GM06990 (cell line): Measurements from ENCODE around the gene CHST4.

Source experiments
- DNase-seq: peaks from one replicate; pipeline ENCODE4 v3.0.0-alpha.2; 2011; ENCODE audit not compliant: insufficient read length; ENCODE audit errors: extremely low read depth
- H3K27me3 ChIP-seq: replicated peaks from 2 replicates; pipeline ENCODE4 v1.6.0; 2011; ENCODE audit warnings: low read length; ENCODE audit not compliant: control insufficient read depth, insufficient read depth
- H3K36me3 ChIP-seq: 2 replicates; pipeline ENCODE4 v1.5.1; 2011; ENCODE audit warnings: low read length; ENCODE audit not compliant: control insufficient read depth, insufficient read depth
- H3K4me3 ChIP-seq: replicated peaks from 2 replicates; pipeline ENCODE4 v1.5.1; 2011; ENCODE audit warnings: low read depth, mild to moderate bottlenecking, control low read depth, low read length
- CTCF ChIP-seq: IDR thresholded peaks from 2 replicates; pipeline ENCODE4 v1.5.1; 2011; ENCODE audit warnings: low read length, control low read depth, mild to moderate bottlenecking, inconsistent platforms; ENCODE audit not compliant: insufficient read depth, poor library complexity, severe bottlenecking

Gene CHST4

GRCh38 chr16:71528257-71528656 lies 2.0 kb downstream of the CHST4 start:
- Histone ChIP-seq H3K4me3 (no peak overlapping the region), H3K27me3 (no peaks in the 10 kb centered on the region), H3K36me3 (no peaks in the 10 kb centered on the region)
- DNase-seq: no peak
- TF ChIP-seq CTCF: no peak

DNA sequence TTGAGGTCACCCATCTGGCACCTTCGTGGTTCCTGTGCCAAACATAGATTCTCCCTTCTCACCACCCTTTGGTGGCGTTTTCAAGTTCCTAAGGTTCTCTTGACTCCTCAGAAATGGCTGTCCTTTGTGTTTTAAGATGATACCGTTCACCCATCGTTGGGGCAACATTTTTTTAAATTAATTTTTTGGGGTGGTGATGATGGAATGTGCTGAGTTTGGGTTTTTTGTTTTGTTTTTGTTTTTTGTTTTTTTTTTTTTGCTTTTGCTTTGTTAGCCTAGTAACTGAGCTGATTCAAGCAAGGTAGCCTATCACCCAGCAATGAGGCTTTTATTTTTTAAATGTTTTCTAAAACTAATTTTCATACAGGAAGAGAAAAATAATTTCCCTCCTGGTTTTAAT lies 2.6 kb downstream of the CHST4 start:
- Histone ChIP-seq H3K27me3 (no peaks in the 10 kb centered on the region), H3K36me3 (no peaks in the 10 kb centered on the region), H3K4me3 (no peak overlapping the region)
- DNase-seq: no peak
- no peak for TF ChIP-seq CTCF

GRCh38 chr16:71532366-71532765 lies 6.1 kb downstream of the CHST4 start:
- H3K27me3 ChIP-seq: no peaks in the 10 kb centered on the region
- no peak for DNase-seq
- no peak overlapping the region for H3K4me3 ChIP-seq
- no peak for TF ChIP-seq CTCF
- no peaks in the 10 kb centered on the region for H3K36me3 ChIP-seq

DNA sequence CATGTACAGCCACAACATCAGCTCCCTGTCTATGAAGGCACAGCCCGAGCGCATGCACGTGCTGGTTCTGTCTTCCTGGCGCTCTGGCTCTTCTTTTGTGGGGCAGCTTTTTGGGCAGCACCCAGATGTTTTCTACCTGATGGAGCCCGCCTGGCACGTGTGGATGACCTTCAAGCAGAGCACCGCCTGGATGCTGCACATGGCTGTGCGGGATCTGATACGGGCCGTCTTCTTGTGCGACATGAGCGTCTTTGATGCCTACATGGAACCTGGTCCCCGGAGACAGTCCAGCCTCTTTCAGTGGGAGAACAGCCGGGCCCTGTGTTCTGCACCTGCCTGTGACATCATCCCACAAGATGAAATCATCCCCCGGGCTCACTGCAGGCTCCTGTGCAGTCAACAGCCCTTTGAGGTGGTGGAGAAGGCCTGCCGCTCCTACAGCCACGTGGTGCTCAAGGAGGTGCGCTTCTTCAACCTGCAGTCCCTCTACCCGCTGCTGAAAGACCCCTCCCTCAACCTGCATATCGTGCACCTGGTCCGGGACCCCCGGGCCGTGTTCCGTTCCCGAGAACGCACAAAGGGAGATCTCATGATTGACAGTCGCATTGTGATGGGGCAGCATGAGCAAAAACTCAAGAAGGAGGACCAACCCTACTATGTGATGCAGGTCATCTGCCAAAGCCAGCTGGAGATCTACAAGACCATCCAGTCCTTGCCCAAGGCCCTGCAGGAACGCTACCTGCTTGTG lies 10.7 kb downstream of the CHST4 start:
- Histone ChIP-seq H3K4me3 (no peak overlapping the region), H3K36me3 (no peaks in the 10 kb centered on the region), H3K27me3 (no peaks in the 10 kb centered on the region)
- no peak for TF ChIP-seq CTCF
- no peak for DNase-seq

- DNase-seq: peak; percentile 29
- Histone ChIP-seq H3K4me3 (no peak overlapping the region), H3K36me3 (no peaks in the 10 kb centered on the region), H3K27me3 (no peaks in the 10 kb centered on the region)
- TF ChIP-seq CTCF: peak; percentile 73
These were observed 11.4 kb downstream of the CHST4 start for GRCh38 chr16:71537643-71538042.

DNA sequence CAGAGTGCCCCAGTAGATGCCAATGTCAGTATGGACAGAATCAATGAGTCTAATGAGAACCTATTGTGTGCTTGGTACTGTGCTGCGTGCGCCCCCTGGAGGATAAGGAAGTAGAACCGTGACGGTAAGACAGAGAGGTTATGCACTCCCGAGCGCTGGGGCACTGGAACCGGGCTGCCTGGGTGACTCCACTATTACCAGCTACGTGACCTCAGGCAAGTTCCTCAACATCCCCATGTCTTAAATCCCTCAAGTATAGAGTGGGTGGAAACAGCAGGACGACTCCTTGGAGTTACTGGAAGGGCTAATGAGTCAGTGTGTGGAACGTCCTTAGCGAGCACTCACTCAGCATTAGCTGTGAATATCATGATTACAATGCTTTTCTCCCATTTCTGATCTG lies 16.2 kb downstream of the CHST4 start:
- peak; percentile 26 for DNase-seq
- TF ChIP-seq CTCF: peak; percentile 79
- Histone ChIP-seq H3K4me3 (no peak overlapping the region), H3K27me3 (no peaks in the 10 kb centered on the region), H3K36me3 (no peaks in the 10 kb centered on the region)
